H1 (cell line): ENCODE measurements around the gene ST6GALNAC2. TPM values are rescaled to one million over a fixed set of nuclear protein-coding genes. Genes with fewer than 3 reads are reported as not detected.

Source experiments
- CTCF ChIA-PET: fragments of 300-600 bp; sonication (Branson Sonifier 250); formaldehyde crosslinking; loops from one replicate; lab custom pipeline; 2021; ENCODE audit not compliant: partially characterized antibody; lab: Charles Lee
- POLR2A ChIA-PET: fragments of 300-600 bp; sonication (Branson Sonifier 250); formaldehyde crosslinking; loops from one replicate; lab custom pipeline; 2021; ENCODE audit warnings: inconsistent platforms; ENCODE audit not compliant: partially characterized antibody; lab: Charles Lee
- DNase-seq, 2 experiments: peaks; one replicate each; pipeline versions ENCODE4 v3.0.0 to v3.0.0-alpha.2; 2010 to 2022; ENCODE audit warnings: low spot score in 2 of 2, low read depth in 1 of 2, mixed read lengths in 1 of 2
- FAIRE-seq: peaks from 2 replicates; lab custom pipeline; 2011; peaks lifted over from hg19 to GRCh38; lab: Jason Lieb, UNC
- H2AFZ ChIP-seq: 2 replicates; pipeline ENCODE4 v1.8.1; 2012; ENCODE audit warnings: low read length, inconsistent platforms
- H2AK5ac ChIP-seq: 2 replicates; pipeline ENCODE4 v1.6.1; 2013; ENCODE audit warnings: low read depth, low read length
- H2BK120ac ChIP-seq: replicated peaks from 2 replicates; pipeline ENCODE3; 2013; ENCODE audit warnings: low read depth, low read length, inconsistent platforms
- H2BK12ac ChIP-seq: 2 replicates; pipeline ENCODE4 v1.6.1; 2013; ENCODE audit warnings: low read depth, low read length
- H2BK15ac ChIP-seq: 2 replicates; pipeline ENCODE4 v1.6.1; 2013; ENCODE audit warnings: low read length
- H2BK20ac ChIP-seq: 2 replicates; pipeline ENCODE4 v1.6.1; 2013; ENCODE audit warnings: low read length
- H2BK5ac ChIP-seq: 2 replicates; pipeline ENCODE4 v1.6.1; 2013; ENCODE audit warnings: low read depth, low read length
- H3K14ac ChIP-seq: 2 replicates; pipeline ENCODE4 v1.6.1; 2013; ENCODE audit warnings: inconsistent platforms; ENCODE audit not compliant: insufficient read length
- H3K18ac ChIP-seq: 2 replicates; pipeline ENCODE4 v1.6.1; 2013; ENCODE audit warnings: low read length; ENCODE audit errors: extremely low read depth
- H3K23ac ChIP-seq: 2 replicates; pipeline ENCODE4 v1.6.1; 2013; ENCODE audit warnings: inconsistent platforms; ENCODE audit not compliant: insufficient read length
- H3K23me2 ChIP-seq: 2 replicates; pipeline ENCODE4 v1.6.1; 2013; ENCODE audit warnings: low read depth, low read length
- H3K27ac ChIP-seq: 2 replicates; pipeline ENCODE4 v1.6.1; 2011; ENCODE audit warnings: low read depth, low read length, inconsistent platforms
- H3K27me3 ChIP-seq, 4 experiments: replicated peaks in 1 of 4; 1 replicate in 1 of 4; 2 replicates in 3 of 4; pipeline versions ENCODE4 v1.6.1 to v1.8.1; 2011 to 2013; ENCODE audit warnings: low read length in 3 of 4, mild to moderate bottlenecking in 3 of 4, inconsistent platforms in 2 of 4, mixed read lengths in 2 of 4, moderate library complexity in 1 of 4; ENCODE audit not compliant: control insufficient read depth in 3 of 4, insufficient read depth in 3 of 4; ENCODE audit errors: extremely low read depth in 1 of 4
- H3K36me3 ChIP-seq, 4 experiments: 2 replicates each; pipeline versions ENCODE4 v1.6.1 to v1.8.1; 2011 to 2013; ENCODE audit warnings: mild to moderate bottlenecking in 4 of 4, low read length in 3 of 4, moderate library complexity in 2 of 4, control low read depth in 1 of 4, inconsistent platforms in 1 of 4; ENCODE audit not compliant: insufficient read depth in 4 of 4, control insufficient read depth in 2 of 4
- H3K4ac ChIP-seq: replicated peaks from 2 replicates; pipeline ENCODE3; 2013; ENCODE audit warnings: low read length, low read depth, mixed read lengths, inconsistent platforms; ENCODE audit not compliant: insufficient read length
- H3K4me1 ChIP-seq, 4 experiments: replicated peaks in 1 of 4; 1 replicate in 1 of 4; 2 replicates in 3 of 4; pipeline versions ENCODE4 v1.6.1 to v1.8.1; 2011 to 2013; ENCODE audit warnings: low read length in 3 of 4, inconsistent platforms in 2 of 4, mixed read lengths in 1 of 4; ENCODE audit not compliant: insufficient read depth in 4 of 4, control insufficient read depth in 3 of 4
- H3K4me2 ChIP-seq, 2 experiments: 2 replicates each; pipeline versions ENCODE4 v1.6.1 to v1.8.1; 2011 to 2013; ENCODE audit warnings: low read depth in 2 of 2, low read length in 2 of 2, control low read depth in 1 of 2, inconsistent platforms in 1 of 2, mild to moderate bottlenecking in 1 of 2; ENCODE audit not compliant: insufficient read depth in 1 of 2
- H3K4me3 ChIP-seq, 4 experiments: fragments of 200-600, 300-600 bp in 1 of 4; sonication (generic), shearing (Covaris generic), sonication (Bioruptor Twin) in 1 of 4; 2 replicates each; pipeline versions ENCODE4 v1.5.1 to v1.8.1; 2011 to 2016; ENCODE audit warnings: low read length in 4 of 4, low read depth in 3 of 4, control low read depth in 2 of 4, inconsistent platforms in 2 of 4, mild to moderate bottlenecking in 2 of 4, mixed read lengths in 1 of 4, moderate library complexity in 1 of 4; ENCODE audit not compliant: insufficient read depth in 2 of 4; ENCODE audit errors: extremely low read depth in 1 of 4
- H3K56ac ChIP-seq: replicated peaks from 2 replicates; pipeline ENCODE3; 2013; ENCODE audit warnings: low read depth, mild to moderate bottlenecking, mixed read lengths, low read length, inconsistent platforms; ENCODE audit not compliant: insufficient read length
- H3K79me1 ChIP-seq: 2 replicates; pipeline ENCODE4 v1.6.1; 2013; ENCODE audit warnings: low read depth, low read length, control low read depth
- H3K79me2 ChIP-seq, 2 experiments: 2 replicates each; pipeline versions ENCODE4 v1.6.1 to v1.8.1; 2012 to 2013; ENCODE audit warnings: low read length in 2 of 2, mild to moderate bottlenecking in 2 of 2, inconsistent platforms in 1 of 2; ENCODE audit not compliant: insufficient read depth in 2 of 2, control insufficient read depth in 1 of 2
- H3K9ac ChIP-seq, 4 experiments: replicated peaks in 1 of 4; 1 replicate in 1 of 4; 2 replicates in 3 of 4; pipeline versions ENCODE4 v1.6.1 to v1.8.1; 2011 to 2013; ENCODE audit warnings: low read depth in 3 of 4, low read length in 3 of 4, control low read depth in 2 of 4, mild to moderate bottlenecking in 2 of 4, moderate library complexity in 2 of 4, inconsistent platforms in 1 of 4; ENCODE audit errors: extremely low read depth in 1 of 4
- H3K9me3 ChIP-seq, 2 experiments: 2 replicates each; pipeline versions ENCODE4 v1.6.1 to v1.8.1; 2012 to 2013; ENCODE audit warnings: mild to moderate bottlenecking in 2 of 2, moderate library complexity in 2 of 2, control low read depth in 1 of 2, inconsistent platforms in 1 of 2, low read depth in 1 of 2, low read length in 1 of 2, mixed read lengths in 1 of 2; ENCODE audit not compliant: insufficient read depth in 2 of 2
- H4K20me1 ChIP-seq, 2 experiments: replicated peaks in 1 of 2; 2 replicates each; pipeline versions ENCODE3 to v1.8.1; 2011 to 2013; ENCODE audit warnings: inconsistent platforms in 2 of 2, low read length in 2 of 2, mild to moderate bottlenecking in 1 of 2; ENCODE audit not compliant: insufficient read depth in 2 of 2, control insufficient read depth in 1 of 2
- H4K5ac ChIP-seq: 2 replicates; pipeline ENCODE4 v1.6.1; 2013; ENCODE audit warnings: low read length, low read depth, mixed read lengths, inconsistent platforms; ENCODE audit not compliant: insufficient read length
- H4K8ac ChIP-seq: 2 replicates; pipeline ENCODE4 v1.8.0; 2013; ENCODE audit warnings: mild to moderate bottlenecking, moderate library complexity, low read length, inconsistent platforms; ENCODE audit not compliant: insufficient read depth; ENCODE audit errors: extremely low read depth
- H4K91ac ChIP-seq: replicated peaks from 2 replicates; pipeline ENCODE3; 2013; ENCODE audit warnings: low read length, mixed read lengths, inconsistent platforms; ENCODE audit not compliant: insufficient read length
- CBX5 ChIP-seq: fragments of 300-800, 300-1000 bp; sonication (generic); IDR thresholded peaks from 2 replicates; pipeline ENCODE4 v1.7.1; 2016; ENCODE audit warnings: antibody characterized with exemption, low read length, low read depth
- CHD2 ChIP-seq: IDR thresholded peaks from 2 replicates; pipeline ENCODE4 v1.6.1; 2012; ENCODE audit warnings: low read length, improper control_type of control experiment
- CTBP2 ChIP-seq: IDR thresholded peaks from 2 replicates; pipeline ENCODE4 v1.7.0; 2011; ENCODE audit warnings: borderline replicate concordance, mild to moderate bottlenecking, moderate library complexity, mixed read lengths, low read length; ENCODE audit not compliant: insufficient read depth, insufficient read length
- EGR1 ChIP-seq: IDR thresholded peaks from 2 replicates; pipeline ENCODE4 v1.6.1; 2011; ENCODE audit warnings: low read depth, low read length, borderline replicate concordance
- JUN ChIP-seq: IDR thresholded peaks from 2 replicates; pipeline ENCODE4 v1.6.1; 2011; ENCODE audit warnings: low read depth, mild to moderate bottlenecking, improper control_type of control experiment, low read length
- JUND ChIP-seq: IDR thresholded peaks from 2 replicates; pipeline ENCODE4 v1.6.1; 2011; ENCODE audit warnings: mild to moderate bottlenecking, improper control_type of control experiment, low read length
- NANOG ChIP-seq: IDR thresholded peaks from 2 replicates; pipeline ENCODE4 v1.6.1; 2011; ENCODE audit warnings: low read length, low read depth, mild to moderate bottlenecking, inconsistent platforms; ENCODE audit not compliant: insufficient read depth, poor library complexity, severe bottlenecking
- POU5F1 ChIP-seq: IDR thresholded peaks from 2 replicates; pipeline ENCODE4 v1.6.1; 2011; ENCODE audit warnings: low read depth, mild to moderate bottlenecking, low read length, moderate library complexity
- SUZ12 ChIP-seq: fragments of 200-600 bp; sonication (generic); IDR thresholded peaks from 2 replicates; pipeline ENCODE4 v1.6.1; 2012; ENCODE audit warnings: mild to moderate bottlenecking, inconsistent platforms, low read length, moderate library complexity, mixed read lengths
- TEAD4 ChIP-seq: IDR thresholded peaks from 2 replicates; pipeline ENCODE4 v1.6.1; 2012; ENCODE audit warnings: low read depth, low read length, inconsistent platforms, mixed read lengths
- ZNF274 ChIP-seq: IDR thresholded peaks from 2 replicates; pipeline ENCODE4 v1.7.0; 2012; ENCODE audit warnings: low read length, borderline replicate concordance; ENCODE audit errors: extremely low read depth
- WGBS, 2 experiments: shearing (Covaris generic) in 1 of 2; methylation state at CpG; one replicate each; pipeline versions ENCODE4 v1.1.6 to v1.1.7; 2013 to 2015; ENCODE audit warnings: low lambda C conversion rate in 2 of 2, mixed read lengths in 2 of 2, inconsistent platforms in 1 of 2, low coverage in 1 of 2, missing lambda C conversion rate in 1 of 2; ENCODE audit not compliant: insufficient replicate concordance in 2 of 2, insufficient coverage in 1 of 2, insufficient read length in 1 of 2; ENCODE audit errors: extremely low coverage in 1 of 2, missing lambda C conversion rate in 1 of 2; 5-methylcytosine and 5-hydroxymethylcytosine counted together
- polyA plus RNA-seq, 7 experiments: library from polyadenylated mRNA; depleted of rRNA in 3 of 7; stranded (reverse) in 5 of 7; unstranded in 2 of 7; fragments of >200 nt in 5 of 7; fragments of 200-250 nt in 2 of 7; gene quantifications; 1 replicate in 5 of 7; 2 replicates in 1 of 7; 4 replicates in 1 of 7; pipeline versions ENCODE4 v1.2.1 to v1.2.3, GENCODE V29; 2011 to 2013; ENCODE audit warnings: missing spikeins in 2 of 7, mixed read lengths in 2 of 7
- total RNA-seq: library from RNA; stranded (reverse); fragmentation: NEBNext Ultra II Directional; extraction: Animal tissue kit (Norgen Biotek cat#: 25700); gene quantifications from 2 replicates; pipeline ENCODE4 v1.2.1, GENCODE V29; 2021

Gene ST6GALNAC2
- total and polyA plus RNA-seq, 2 of the 8 experiments (the other 6 are each of a cell fraction or from before 2014, with no cell fraction given), result 0.09 TPM; not detected in 1

GRCh38 chr17:76530811-76531485 is 54.7 kb downstream of the ST6GALNAC2 start:
- Histone ChIP-seq H3K9me3 (no peaks in the 10 kb centered on the region), H2BK20ac (peak overlapping the region; percentile 61; the same call in 1 of the 2 replicates), H4K5ac (no peak overlapping the region), H4K91ac (peak overlapping the region; percentile 88), H2BK12ac (peak overlapping the region; percentile 80; the same call in 1 of the 2 replicates), H3K9ac (no peak overlapping the region), H3K18ac (peak overlapping the region; percentile 71), H2BK5ac (no peak overlapping the region), H2AK5ac (no peak overlapping the region), H4K20me1 (no peaks in the 10 kb centered on the region), H3K56ac (no peak overlapping the region), H3K23ac (no peak overlapping the region), H3K36me3 (no peaks in the 10 kb centered on the region), H3K4me3 (no peak overlapping the region), H2BK15ac (peak overlapping the region; percentile 18; the same call in 1 of the 2 replicates), H3K27ac (no peak overlapping the region), H3K14ac (no peak overlapping the region), H3K79me1 (no peaks in the 10 kb centered on the region), H3K4ac (peak overlapping the region; percentile 85), H3K4me1 (peaks cover 0 to 27% (median 21%) of the 10 kb centered on the region in 4 experiments; a peak in 6 of 7 replicates), H2AFZ (no peak overlapping the region), H2BK120ac (no peak overlapping the region), H3K79me2 (no peaks in the 10 kb centered on the region), H3K23me2 (no peaks in the 10 kb centered on the region), H3K27me3 (peaks cover 0 to 7% (median 1%) of the 10 kb centered on the region in 4 experiments; a peak in 3 of 7 replicates), H3K4me2 (no peak overlapping the region), H4K8ac (peak overlapping the region; percentile 62; the same call in 1 of the 2 replicates)
- CTCF ChIA-PET, result interaction anchor here (0.7 to 4.9 kb wide), 5 partner anchors 9 to 150 kb away, joined by 3 to 41 read pairs (median 15); partner anchors contain the start of gene PRCD
- no peak for FAIRE-seq
- POLR2A ChIA-PET, result interaction anchor here (1.3 to 5.1 kb wide), 5 partner anchors 8 to 141 kb away, joined by 3 to 30 read pairs (median 3); partner anchors contain the start of gene PRCD
- peak in 1 of 2 experiments; percentile 41 for DNase-seq
- WGBS, 2 experiments, result 87% methylated on average over 26 of the region's 32 CpGs; no CpG with 5 or more reads in 1 of the 2 experiments
- TF ChIP-seq SUZ12, result no peak
- TF ChIP-seq ZNF274, result no peak
- TF ChIP-seq CHD2, result no peak
- no peak for TF ChIP-seq NANOG
- TF ChIP-seq JUND, result no peak
- no peak for TF ChIP-seq CBX5
- TF ChIP-seq JUN, result no peak
- no peak for TF ChIP-seq EGR1
- TF ChIP-seq CTBP2, result no peak
- no peak for TF ChIP-seq POU5F1
- TF ChIP-seq TEAD4, result no peak
